GM19324 (cell line): Measurements from ENCODE around the gene SETD3.

ENCODE experiments used
- ATAC-seq: cut with Tn5 transposase; IDR thresholded peaks from one replicate; pipeline ENCODE4 v1.9.1; 2021; ENCODE audit warnings: mild to moderate bottlenecking, moderate library complexity; ENCODE audit not compliant: unreplicated experiment, low FRiP score

The SETD3 gene

GRCh38 chr14:99380402-99380801, 100.3 kb downstream of the SETD3 start:
- no peak for ATAC-seq

DNA sequence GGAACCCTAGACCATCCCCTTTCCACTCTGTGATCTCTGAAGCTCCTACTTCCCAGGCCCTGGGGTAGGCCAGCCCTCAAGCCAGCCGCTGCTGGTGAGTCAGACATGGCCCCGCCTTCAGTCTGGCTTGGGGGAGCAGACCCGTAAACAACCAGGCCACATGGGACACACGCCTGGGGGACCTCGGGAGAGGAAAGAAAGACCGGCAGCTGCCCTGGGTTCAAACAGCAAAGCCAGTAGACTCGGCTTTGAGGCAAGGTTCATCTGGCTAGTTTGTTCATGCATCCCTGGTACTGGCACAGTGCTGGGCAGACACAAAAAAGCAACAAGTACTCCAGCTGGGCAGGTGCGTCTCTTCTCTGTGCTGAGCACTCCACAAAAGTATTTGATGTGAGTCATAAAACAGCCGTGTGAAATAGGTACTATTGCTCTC, 101.9 kb downstream of the SETD3 start:
- ATAC-seq = no peak

DNA sequence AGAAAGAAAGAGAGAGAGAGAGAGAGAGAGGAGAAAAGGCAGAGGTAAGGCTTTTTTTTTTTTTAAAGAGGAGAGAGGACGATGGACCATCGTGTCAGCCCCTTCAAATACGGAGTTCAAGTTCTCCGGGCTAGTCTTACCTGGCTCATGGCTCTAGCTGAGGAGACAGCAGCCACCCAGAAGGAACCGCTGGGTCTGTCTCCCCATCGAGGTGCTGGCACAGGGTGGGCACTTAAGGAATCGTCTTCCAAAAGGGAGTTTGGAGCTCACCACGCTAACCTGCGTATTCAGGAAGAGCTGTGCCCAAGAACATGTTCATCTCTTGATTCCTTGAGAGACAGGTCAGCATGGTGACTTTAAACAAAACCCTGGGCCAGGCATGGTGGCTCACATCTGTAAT, 102.7 kb downstream of the SETD3 start:
- ATAC-seq = no peak

DNA sequence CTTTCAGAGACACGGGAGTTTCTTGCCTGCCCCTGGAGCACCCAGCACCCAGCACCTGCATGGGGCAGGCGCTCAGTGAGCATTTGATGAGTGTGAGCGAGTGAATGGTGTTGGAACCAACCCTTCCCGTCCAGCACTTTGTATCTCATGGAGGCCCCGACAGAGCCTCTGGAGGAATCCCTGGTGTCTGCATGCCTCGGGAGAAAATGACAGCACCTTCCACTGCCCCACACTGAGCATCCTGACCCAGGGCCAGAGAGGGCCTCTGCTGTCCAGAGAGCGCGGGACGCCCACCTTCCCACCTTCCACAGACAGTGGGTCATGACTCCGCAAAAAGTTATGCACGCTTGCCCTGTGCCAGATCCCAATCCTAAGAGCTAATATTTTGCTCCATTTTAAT, 105.7 kb downstream of the SETD3 start:
- no peak for ATAC-seq

- ATAC-seq = no peak
Observed at GRCh38 chr14:99363616-99364290, 116.9 kb downstream of the SETD3 start.

DNA sequence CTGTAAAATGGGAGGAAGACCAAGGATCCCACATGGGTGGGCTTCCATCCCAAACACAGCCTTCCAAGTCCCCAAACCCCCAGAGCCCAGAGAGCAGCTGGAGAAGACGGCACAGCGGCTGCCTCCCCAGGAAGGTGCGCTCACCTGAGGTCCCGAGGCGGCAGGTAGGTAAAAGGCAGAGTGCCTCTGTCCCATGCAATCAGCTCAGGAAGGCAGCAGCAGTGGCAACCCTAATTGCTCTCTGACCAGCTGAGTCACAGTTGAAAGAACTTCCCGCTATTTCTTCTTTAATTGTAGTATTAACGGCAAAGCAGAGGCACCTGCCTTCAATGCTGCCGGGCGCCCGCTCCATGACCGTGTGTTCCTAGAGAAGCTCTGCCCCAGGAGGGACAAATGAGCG, 117.6 kb downstream of the SETD3 start:
- ATAC-seq = no peak

DNA sequence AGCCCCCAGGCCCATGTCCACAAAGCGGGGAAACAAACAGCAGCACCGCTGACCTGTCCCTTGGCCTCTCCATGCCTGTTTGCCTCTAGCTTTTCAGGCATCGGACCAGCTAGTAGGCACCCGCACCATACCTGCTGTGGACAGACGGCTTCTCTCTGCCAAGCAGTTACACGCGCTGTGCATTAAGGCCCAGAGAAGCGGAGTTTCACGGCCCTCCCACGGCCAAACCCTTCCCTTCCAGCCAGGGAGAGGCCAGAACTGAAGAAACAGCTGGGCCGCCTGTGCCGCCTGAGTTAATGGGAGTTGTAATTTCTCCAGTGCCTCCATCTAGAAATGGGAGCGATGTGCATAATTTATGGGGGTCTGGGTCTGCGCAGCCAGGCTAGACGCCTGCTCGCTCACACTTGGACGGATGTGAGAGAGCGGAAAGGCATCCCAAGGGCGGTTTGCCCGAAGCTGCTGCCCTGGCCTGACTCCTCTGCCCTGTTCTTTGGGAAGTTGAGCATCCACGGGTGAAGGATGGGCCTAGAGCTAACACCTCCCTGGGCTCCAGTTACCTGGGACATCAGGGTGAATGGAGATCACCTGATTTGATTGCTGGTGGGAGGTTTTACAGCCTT, 119.0 kb downstream of the SETD3 start:
- ATAC-seq = no peak

GRCh38 chr14:99360774-99361595, 119.7 kb downstream of the SETD3 start:
- ATAC-seq = no peak

GRCh38 chr14:99359906-99360305, 120.8 kb downstream of the SETD3 start:
- no peak for ATAC-seq

DNA sequence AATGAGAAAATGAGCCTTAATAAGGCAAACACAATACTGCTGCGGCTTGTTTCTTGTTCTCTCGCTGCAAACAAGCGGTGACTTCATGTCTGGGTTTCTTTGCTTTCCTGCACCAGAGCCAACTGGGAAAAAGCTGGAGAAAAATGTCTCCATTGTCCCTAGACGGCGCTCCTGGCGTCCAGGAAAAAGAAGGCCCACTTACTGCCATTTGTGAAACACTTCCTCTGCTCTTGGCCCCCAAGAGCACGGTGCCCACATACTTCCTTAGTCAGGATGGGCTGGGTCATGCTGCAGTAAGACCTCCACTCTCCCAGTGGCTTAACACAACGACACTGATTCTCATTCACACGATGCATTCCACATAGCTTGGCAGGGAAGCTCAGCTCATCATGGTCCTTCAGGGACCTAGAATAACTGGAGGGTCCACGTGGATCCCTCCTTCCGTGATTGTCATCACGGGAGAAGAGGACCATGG, 122.7 kb downstream of the SETD3 start:
- no peak for ATAC-seq

GRCh38 chr14:99357151-99357915, 123.3 kb downstream of the SETD3 start:
- ATAC-seq = no peak

GRCh38 chr14:99356031-99356608, 124.5 kb downstream of the SETD3 start:
- ATAC-seq = no peak

DNA sequence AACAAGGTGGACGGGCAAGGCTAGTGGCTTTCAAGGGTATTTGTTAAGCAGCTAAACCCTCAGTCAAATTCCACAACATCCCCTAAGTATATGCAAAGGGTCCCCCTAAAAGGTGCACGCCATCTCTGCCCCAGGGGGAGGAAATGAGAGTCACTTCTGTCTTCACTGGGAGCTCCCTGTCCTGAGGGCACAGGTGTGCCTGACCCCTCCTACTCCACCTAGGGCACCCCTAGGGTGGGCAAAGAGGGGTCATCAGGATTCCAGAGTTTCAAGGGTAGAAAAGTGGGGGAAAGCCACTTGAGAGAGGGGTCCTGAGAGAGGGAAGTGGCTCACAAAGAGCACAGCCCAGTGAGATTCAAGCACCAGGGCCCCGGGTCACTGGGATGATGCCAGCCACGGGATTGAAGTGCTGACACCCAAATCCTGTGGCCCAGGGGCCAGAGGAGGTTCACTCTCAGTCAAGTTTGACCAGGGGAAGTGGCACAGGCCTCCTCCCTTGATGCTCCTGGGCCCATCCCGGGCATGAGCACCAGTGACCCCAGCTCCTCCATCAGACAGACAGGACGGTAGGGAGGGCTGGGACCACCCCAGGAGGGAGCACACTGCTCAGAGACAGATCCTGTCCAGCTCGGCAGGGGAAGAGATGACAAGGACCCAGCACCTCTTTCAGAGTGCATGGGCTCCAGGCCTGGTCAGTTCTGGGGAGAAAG, 126.3 kb downstream of the SETD3 start:
- no peak for ATAC-seq

DNA sequence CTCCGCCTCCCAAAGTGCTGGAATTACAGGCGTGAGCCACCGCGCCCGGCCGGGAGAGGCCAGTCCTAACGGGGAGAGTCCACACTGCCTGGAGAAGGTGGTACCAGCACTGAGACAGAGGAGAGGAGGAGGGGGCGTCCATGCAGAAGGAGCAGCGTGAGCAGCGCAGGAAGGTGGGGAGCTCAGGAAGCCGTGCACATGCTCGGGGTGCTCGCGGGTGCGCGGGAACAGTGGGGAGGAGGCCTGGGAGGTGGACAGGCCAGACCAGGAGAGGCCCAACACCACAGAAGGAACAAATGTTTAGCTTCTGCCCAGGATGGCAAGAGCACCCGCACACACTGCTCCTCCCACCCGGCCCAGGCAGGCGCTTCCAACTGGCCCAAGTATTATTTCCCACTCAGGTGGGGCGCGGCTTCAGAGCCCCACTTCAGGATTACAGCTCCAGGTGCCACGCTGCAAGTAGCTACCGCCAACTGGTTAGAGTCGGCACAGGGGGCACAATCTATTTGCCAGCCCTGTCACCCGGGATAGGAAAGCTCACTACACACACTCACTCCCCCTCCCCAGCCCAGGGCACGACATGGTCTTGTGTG, 127.9 kb downstream of the SETD3 start:
- ATAC-seq = no peak

- no peak for ATAC-seq
Observed at GRCh38 chr14:99351166-99352007, 129.3 kb downstream of the SETD3 start.

- ATAC-seq = no peak
Observed at GRCh38 chr14:99350751-99351150, 129.9 kb downstream of the SETD3 start.

- no peak for ATAC-seq
Observed at GRCh38 chr14:99349721-99350495, 130.8 kb downstream of the SETD3 start.
